ENCODE data around the gene BABAM2. TPM values are rescaled to one million over a fixed set of nuclear protein-coding genes. Genes with fewer than 3 reads are reported as not detected.
A peak's percentile ranks its signal among the peaks of the same experiment; 100 is the strongest.

BABAM2 gene
- total and polyA plus RNA-seq, 2 experiments from 2014 or later = 28.8 to 43.6 TPM

DNA sequence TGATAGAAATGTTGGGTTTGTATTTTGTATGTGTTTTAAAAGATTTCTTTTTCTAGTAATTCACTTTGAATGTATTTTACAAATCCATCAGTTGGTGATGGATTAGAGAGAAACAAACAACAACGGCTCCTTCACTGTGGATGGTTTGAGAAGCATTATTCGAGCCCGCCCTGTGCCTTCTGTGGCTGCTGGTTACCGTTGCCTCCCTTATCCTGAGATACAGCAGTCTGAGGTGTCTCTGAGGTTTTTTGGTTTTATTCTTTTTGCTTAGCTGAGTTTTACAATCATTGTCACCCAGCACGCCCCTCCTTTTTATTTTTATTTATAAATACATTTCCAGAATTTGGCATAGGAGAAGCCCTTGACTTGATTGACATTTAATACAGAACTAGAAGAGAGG, 168.3 kb downstream of the BABAM2 start:
- H3K9me2 ChIP-seq (replicated peaks; ENCODE audit: insufficient read depth) = no peaks in the 10 kb centered on the region
- H3K27me3 ChIP-seq = no peaks in the 10 kb centered on the region
- 94% methylated on average over 5 of the region's 5 CpGs for WGBS (ENCODE audit: low lambda C conversion rate, missing lambda C conversion rate)
- no peak overlapping the region for H2AFZ ChIP-seq
- TF ChIP-seq, protein P1, sequence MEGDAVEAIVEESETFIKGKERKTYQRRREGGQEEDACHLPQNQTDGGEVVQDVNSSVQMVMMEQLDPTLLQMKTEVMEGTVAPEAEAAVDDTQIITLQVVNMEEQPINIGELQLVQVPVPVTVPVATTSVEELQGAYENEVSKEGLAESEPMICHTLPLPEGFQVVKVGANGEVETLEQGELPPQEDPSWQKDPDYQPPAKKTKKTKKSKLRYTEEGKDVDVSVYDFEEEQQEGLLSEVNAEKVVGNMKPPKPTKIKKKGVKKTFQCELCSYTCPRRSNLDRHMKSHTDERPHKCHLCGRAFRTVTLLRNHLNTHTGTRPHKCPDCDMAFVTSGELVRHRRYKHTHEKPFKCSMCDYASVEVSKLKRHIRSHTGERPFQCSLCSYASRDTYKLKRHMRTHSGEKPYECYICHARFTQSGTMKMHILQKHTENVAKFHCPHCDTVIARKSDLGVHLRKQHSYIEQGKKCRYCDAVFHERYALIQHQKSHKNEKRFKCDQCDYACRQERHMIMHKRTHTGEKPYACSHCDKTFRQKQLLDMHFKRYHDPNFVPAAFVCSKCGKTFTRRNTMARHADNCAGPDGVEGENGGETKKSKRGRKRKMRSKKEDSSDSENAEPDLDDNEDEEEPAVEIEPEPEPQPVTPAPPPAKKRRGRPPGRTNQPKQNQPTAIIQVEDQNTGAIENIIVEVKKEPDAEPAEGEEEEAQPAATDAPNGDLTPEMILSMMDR (IDR thresholded peaks at IDR 0.05; ENCODE audit: poor library complexity) = no peak
- no peak for TF ChIP-seq EZH2 (IDR thresholded peaks at IDR 0.05; ENCODE audit: borderline replicate concordance)
- no peak for TF ChIP-seq EZH2phosphoT487 (IDR thresholded peaks at IDR 0.05; ENCODE audit: low read depth, severe bottlenecking, unreplicated experiment)
- no peak overlapping the region for H3K4me2 ChIP-seq
- H3K79me2 ChIP-seq = no peaks in the 10 kb centered on the region
- H3K27ac ChIP-seq = no peak overlapping the region
- no peak for DNase-seq (ENCODE audit: low spot score)
- H3K36me3 ChIP-seq (replicated peaks; ENCODE audit: insufficient read depth, low read depth) = no peaks in the 10 kb centered on the region
- no peak overlapping the region for H3K4me3 ChIP-seq
- no peaks in the 10 kb centered on the region for H4K20me1 ChIP-seq (ENCODE audit: insufficient read depth, poor library complexity, severe bottlenecking)
- H3K4me1 ChIP-seq (ENCODE audit: insufficient read depth) = no peaks in the 10 kb centered on the region
- no peaks in the 10 kb centered on the region for H3K9me3 ChIP-seq (ENCODE audit: low read depth)

DNA sequence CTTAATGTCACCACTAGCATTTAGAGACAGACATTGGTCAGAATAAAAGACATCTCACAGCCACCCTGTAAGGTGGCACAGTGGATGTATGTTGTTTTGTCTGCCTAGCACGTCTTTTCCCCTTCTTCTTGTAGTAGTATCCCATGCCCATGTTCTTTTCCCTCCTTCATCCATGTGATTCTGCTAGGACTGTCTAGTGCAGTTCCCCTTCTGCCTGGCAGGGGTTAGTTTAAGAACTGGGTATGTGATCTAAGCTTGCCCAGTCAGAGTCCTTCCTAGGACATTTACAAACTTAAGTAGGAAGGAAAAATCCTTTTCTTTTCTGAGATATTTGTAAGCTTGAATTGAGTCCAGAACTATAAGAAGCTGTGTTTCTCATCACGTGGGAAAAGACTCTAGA, 172.3 kb downstream of the BABAM2 start:
- H3K79me2 ChIP-seq = no peaks in the 10 kb centered on the region
- no peak for TF ChIP-seq EZH2phosphoT487 (IDR thresholded peaks at IDR 0.05; ENCODE audit: low read depth, severe bottlenecking, unreplicated experiment)
- TF ChIP-seq, protein P1 (IDR thresholded peaks at IDR 0.05; ENCODE audit: poor library complexity) = no peak
- no peak overlapping the region for H2AFZ ChIP-seq
- H3K4me3 ChIP-seq = no peak overlapping the region
- 92% methylated on average over 2 of the region's 2 CpGs for WGBS (ENCODE audit: low lambda C conversion rate, missing lambda C conversion rate)
- no peak for DNase-seq (ENCODE audit: low spot score)
- no peaks in the 10 kb centered on the region for H3K9me3 ChIP-seq (ENCODE audit: low read depth)
- H3K27ac ChIP-seq = no peak overlapping the region
- no peaks in the 10 kb centered on the region for H3K36me3 ChIP-seq (replicated peaks; ENCODE audit: insufficient read depth, low read depth)
- no peaks in the 10 kb centered on the region for H3K9me2 ChIP-seq (replicated peaks; ENCODE audit: insufficient read depth)
- H3K4me1 ChIP-seq (ENCODE audit: insufficient read depth) = no peaks in the 10 kb centered on the region
- H3K4me2 ChIP-seq = no peak overlapping the region
- H3K27me3 ChIP-seq = no peaks in the 10 kb centered on the region
- no peaks in the 10 kb centered on the region for H4K20me1 ChIP-seq (ENCODE audit: insufficient read depth, poor library complexity, severe bottlenecking)

DNA sequence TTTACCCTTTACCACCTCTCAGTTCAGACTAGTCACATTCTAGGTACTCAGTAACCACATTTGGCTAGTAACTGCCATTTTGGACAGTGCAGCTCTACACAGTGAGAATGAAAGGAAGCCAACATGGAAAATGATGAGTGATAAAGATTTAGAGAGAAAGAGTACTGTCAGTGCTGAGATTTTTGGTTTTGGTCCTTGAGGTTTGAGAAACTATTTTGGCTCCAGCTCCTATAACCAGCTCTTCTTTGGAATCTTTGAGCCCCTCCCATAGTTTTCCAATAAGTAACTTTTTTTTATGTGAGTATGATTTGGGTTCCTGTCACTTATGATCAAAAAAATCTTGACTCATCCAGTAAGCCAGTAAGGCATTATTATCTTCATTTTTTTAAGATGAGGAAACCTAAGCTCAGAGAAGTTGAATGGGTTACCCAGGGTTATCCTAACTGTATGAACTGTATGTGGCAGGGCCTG, 173.0 kb downstream of the BABAM2 start:
- Histone ChIP-seq H3K4me1 (ENCODE audit: insufficient read depth) (peaks cover 3% of the 10 kb centered on the region), H3K4me3 (no peak overlapping the region), H3K4me2 (no peak overlapping the region), H3K27ac (no peak overlapping the region), H3K36me3 (replicated peaks; ENCODE audit: insufficient read depth, low read depth) (no peaks in the 10 kb centered on the region), H3K79me2 (no peaks in the 10 kb centered on the region), H4K20me1 (ENCODE audit: insufficient read depth, poor library complexity, severe bottlenecking) (no peaks in the 10 kb centered on the region), H3K9me3 (ENCODE audit: low read depth) (no peaks in the 10 kb centered on the region), H2AFZ (no peak overlapping the region), H3K27me3 (no peaks in the 10 kb centered on the region), H3K9me2 (replicated peaks; ENCODE audit: insufficient read depth) (no peaks in the 10 kb centered on the region)
- TF ChIP-seq, protein P1 (IDR thresholded peaks at IDR 0.05; ENCODE audit: poor library complexity) = no peak
- no peak for TF ChIP-seq EZH2phosphoT487 (IDR thresholded peaks at IDR 0.05; ENCODE audit: low read depth, severe bottlenecking, unreplicated experiment)
- no peak for TF ChIP-seq EZH2 (IDR thresholded peaks at IDR 0.05; ENCODE audit: borderline replicate concordance)
- no peak for DNase-seq (ENCODE audit: low spot score)

DNA sequence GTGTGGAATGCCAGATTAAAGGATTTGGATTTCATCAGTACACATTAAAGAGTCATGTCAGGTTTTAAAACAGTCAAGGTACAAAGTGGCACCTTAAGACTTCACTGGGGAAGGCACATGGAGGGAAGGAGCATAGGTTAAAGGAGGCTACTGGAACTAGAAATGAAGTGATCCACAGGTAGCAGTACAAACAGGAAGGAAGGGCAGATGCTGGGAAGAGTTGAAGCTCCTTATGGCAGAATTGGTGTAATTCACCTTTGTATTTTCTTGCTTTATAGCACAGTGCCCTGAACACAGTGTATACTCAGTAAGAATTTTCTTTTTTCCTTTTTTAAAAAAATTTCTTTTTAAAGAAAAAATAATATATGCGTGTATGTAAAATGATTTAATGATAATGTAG, 177.1 kb downstream of the BABAM2 start:
- Histone ChIP-seq H3K36me3 (replicated peaks; ENCODE audit: insufficient read depth, low read depth) (no peaks in the 10 kb centered on the region), H3K79me2 (no peaks in the 10 kb centered on the region), H3K9me2 (replicated peaks; ENCODE audit: insufficient read depth) (no peaks in the 10 kb centered on the region), H3K4me1 (ENCODE audit: insufficient read depth) (peaks cover 6% of the 10 kb centered on the region), H4K20me1 (ENCODE audit: insufficient read depth, poor library complexity, severe bottlenecking) (no peaks in the 10 kb centered on the region), H2AFZ (no peak overlapping the region), H3K27me3 (no peaks in the 10 kb centered on the region), H3K27ac (peak overlapping the region; percentile 18), H3K4me2 (no peak overlapping the region), H3K9me3 (ENCODE audit: low read depth) (no peaks in the 10 kb centered on the region), H3K4me3 (no peak overlapping the region)
- TF ChIP-seq, protein P1 (IDR thresholded peaks at IDR 0.05; ENCODE audit: poor library complexity) = no peak
- TF ChIP-seq EZH2phosphoT487 (IDR thresholded peaks at IDR 0.05; ENCODE audit: low read depth, severe bottlenecking, unreplicated experiment) (no peak), EZH2 (IDR thresholded peaks at IDR 0.05; ENCODE audit: borderline replicate concordance) (no peak)
- WGBS (ENCODE audit: low lambda C conversion rate, missing lambda C conversion rate) = 100% methylated on average over 1 of the region's 1 CpG
- no peak for DNase-seq (ENCODE audit: low spot score)

Data from hepatocyte (in vitro differentiated cells).